T-helper 17 cell (primary cell): ENCODE results near the gene POP5. TPM values are rescaled to one million over a fixed set of nuclear protein-coding genes. Genes with fewer than 3 reads are reported as not detected.
A peak's percentile ranks its signal among the peaks of the same experiment; 100 is the strongest.

Experiments
- ATAC-seq: fragments of 150-1000 bp; cut with Tn5 transposase; 2 replicates; pipeline ENCODE4 v1.10.0; 2021; ENCODE audit warnings: mild to moderate bottlenecking, moderate library complexity
- DNase-seq, 3 donors: peaks; one replicate each; pipeline versions ENCODE4 v3.0.0 to v3.0.0-alpha.2; 2020 to 2021
- H3K9me3 ChIP-seq: one replicate; pipeline ENCODE4 v1.7.0; 2013; ENCODE audit warnings: low read length, mild to moderate bottlenecking; ENCODE audit not compliant: control insufficient read depth, poor library complexity, severe bottlenecking
- H3K27ac Mint-ChIP-seq: one replicate; pipeline ENCODE4 v1.8.0; 2022; ENCODE audit warnings: mild to moderate bottlenecking, moderate library complexity, mixed read lengths
- H3K27me3 Mint-ChIP-seq: one replicate; pipeline ENCODE4 v1.8.0; 2022; ENCODE audit warnings: mixed read lengths
- H3K36me3 Mint-ChIP-seq: one replicate; pipeline ENCODE4 v1.8.0; 2022; ENCODE audit warnings: low read depth, mixed read lengths
- H3K4me1 Mint-ChIP-seq: one replicate; pipeline ENCODE4 v1.8.0; 2022; ENCODE audit warnings: mild to moderate bottlenecking, mixed read lengths
- H3K4me3 Mint-ChIP-seq: one replicate; pipeline ENCODE4 v1.8.0; 2022; ENCODE audit warnings: mild to moderate bottlenecking, moderate library complexity, mixed read lengths
- total RNA-seq, 4 donors: library from RNA in 2 of 4; stranded (reverse) in 2 of 4; gene quantifications; one replicate each; pipeline ENCODE4 v1.2.3 and lab custom pipeline; 2022 to 2026

The POP5 gene
- total RNA-seq, 2 donors from 2014 or later = 26.8 to 28.7 TPM

DNA sequence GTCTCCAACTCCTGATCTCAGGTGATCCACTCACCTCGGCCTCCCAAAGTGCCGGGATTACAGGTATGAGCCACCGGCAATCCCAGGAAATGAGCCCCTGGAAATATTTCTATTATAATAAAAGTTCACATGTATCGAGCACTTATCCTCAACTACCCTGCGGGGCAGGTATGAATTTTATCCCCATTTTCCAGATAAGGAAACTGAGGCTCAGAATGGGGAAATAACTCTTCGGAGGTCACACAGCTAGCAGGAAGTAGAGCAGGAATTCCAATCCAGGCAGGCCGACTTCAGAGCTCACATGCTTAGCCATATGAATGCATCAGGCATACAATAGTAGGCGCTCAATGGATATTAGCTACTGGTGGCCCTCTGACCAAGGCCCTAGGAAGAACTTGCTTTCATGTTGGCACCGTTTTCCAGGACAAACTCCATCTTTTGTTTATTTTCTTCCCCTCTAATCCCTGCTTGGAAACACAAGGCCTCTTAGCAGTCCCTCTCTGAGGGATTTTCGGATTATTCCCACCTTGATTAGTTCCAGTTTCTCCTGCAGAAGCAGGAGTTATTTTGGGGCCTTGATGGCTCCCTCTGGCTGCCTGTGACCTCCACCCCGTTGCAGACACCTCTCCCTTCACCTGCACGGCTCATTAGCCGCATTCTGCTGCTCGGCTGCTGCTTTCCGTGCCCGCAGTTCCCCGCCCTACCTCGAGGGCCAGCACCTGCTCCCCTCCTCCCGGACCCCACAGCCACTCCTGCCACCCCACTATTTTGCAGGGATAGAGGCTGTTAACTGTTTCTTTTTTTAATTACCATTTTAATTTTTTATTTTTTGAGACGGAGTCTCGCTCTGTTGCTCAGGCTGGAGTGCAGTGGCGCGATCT is 18.7 kb upstream of the POP5 start:
- no peak for ATAC-seq
- Mint-ChIP-seq H3K27ac (no peak overlapping the region), H3K4me3 (no peak overlapping the region), H3K36me3 (peaks cover 2% of the 10 kb centered on the region), H3K27me3 (peaks cover 45% of the 10 kb centered on the region), H3K4me1 (peaks cover 2% of the 10 kb centered on the region)
- no peaks in the 10 kb centered on the region for H3K9me3 ChIP-seq
- DNase-seq = no peak

DNA sequence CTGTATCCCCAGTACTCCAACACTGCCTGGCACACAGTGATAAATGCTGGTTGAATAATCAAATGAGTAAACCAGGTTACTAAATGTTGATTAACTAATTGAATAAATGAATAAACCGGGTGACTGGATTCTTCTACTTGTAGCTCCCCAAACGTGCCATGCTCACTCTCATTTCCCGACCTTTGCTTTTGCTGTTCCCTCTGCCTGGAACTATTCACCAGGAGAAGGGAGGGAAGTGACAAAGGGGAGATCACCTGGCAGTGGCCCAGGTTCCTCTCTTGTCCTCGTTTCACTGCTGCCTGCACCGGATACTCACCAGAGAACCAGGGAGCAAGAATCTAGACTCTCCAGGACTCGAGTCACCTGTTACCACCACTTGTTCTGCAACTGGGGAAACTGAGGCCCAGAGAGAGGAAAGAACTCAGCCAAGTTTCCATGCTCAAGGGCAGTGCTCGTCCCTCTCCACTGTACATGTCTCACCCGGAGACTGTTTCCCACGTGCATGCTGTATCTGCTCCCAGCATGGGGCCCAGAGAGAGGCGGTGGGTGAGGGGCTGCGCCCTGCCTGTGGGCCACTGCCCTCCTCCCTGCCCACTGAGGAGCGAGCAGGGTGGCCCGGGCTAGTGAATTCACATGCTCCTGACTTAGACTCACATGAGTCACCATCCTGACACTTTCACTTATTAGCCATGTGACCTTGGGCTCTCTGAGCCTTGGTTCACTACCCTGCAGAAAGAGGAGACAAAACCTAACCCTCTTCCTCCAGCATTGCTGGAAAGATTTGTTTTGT is 17.7 kb upstream of the POP5 start:
- peaks cover 2% of the 10 kb centered on the region for H3K4me1 Mint-ChIP-seq
- no peak overlapping the region for H3K4me3 Mint-ChIP-seq
- H3K27ac Mint-ChIP-seq = no peak overlapping the region
- ATAC-seq (peak; percentile 27), DNase-seq (no peak)
- peaks cover 45% of the 10 kb centered on the region for H3K27me3 Mint-ChIP-seq
- peaks cover 2% of the 10 kb centered on the region for H3K36me3 Mint-ChIP-seq
- H3K9me3 ChIP-seq = no peaks in the 10 kb centered on the region

DNA sequence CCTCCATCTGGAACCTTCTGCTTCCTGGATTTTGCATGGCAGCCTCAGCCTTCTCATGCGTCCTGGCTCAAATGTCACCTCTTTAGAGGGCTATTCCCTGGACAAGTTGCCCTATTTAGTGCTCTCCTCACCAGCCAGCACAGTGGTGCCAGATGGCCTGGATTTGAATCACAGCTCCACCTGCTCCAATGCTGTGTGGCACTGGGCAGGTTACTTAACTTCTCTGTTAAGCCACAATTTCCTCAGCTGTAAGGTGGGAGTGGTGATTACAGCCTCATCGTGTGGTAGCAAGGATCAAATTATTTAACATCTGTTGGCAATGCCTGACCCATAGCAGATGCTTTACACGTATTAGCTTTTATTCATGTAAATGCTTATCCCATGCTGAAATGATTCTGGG is 16.7 kb upstream of the POP5 start:
- H3K27me3 Mint-ChIP-seq = peaks cover 45% of the 10 kb centered on the region
- H3K4me3 Mint-ChIP-seq = no peak overlapping the region
- H3K27ac Mint-ChIP-seq = no peak overlapping the region
- peaks cover 2% of the 10 kb centered on the region for H3K36me3 Mint-ChIP-seq
- H3K4me1 Mint-ChIP-seq = peaks cover 2% of the 10 kb centered on the region
- DNase-seq (no peak), ATAC-seq (no peak)
- no peaks in the 10 kb centered on the region for H3K9me3 ChIP-seq

DNA sequence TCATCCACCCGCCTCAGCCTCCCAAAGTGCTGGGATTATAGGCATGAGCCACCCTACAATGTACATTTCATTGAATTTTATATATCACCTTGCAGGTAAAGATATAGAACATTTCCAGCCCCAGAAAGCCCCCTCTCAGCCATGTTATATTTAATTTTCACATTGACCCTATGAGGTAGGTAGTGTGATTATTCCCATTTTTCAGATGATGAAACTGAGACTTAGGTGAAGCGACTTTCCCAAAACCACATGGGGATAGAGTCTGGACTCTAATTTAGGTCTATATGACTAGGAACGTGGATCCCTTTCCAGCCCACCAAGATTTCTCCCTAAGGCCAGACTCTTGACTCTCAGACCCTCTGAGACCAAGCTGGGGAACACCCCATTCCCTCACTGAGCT is 15.7 kb upstream of the POP5 start:
- no peak overlapping the region for H3K27ac Mint-ChIP-seq
- H3K36me3 Mint-ChIP-seq = peaks cover 2% of the 10 kb centered on the region
- ATAC-seq (no peak), DNase-seq (no peak)
- no peaks in the 10 kb centered on the region for H3K9me3 ChIP-seq
- H3K4me1 Mint-ChIP-seq = peaks cover 2% of the 10 kb centered on the region
- no peak overlapping the region for H3K4me3 Mint-ChIP-seq
- peaks cover 35% of the 10 kb centered on the region for H3K27me3 Mint-ChIP-seq

DNA sequence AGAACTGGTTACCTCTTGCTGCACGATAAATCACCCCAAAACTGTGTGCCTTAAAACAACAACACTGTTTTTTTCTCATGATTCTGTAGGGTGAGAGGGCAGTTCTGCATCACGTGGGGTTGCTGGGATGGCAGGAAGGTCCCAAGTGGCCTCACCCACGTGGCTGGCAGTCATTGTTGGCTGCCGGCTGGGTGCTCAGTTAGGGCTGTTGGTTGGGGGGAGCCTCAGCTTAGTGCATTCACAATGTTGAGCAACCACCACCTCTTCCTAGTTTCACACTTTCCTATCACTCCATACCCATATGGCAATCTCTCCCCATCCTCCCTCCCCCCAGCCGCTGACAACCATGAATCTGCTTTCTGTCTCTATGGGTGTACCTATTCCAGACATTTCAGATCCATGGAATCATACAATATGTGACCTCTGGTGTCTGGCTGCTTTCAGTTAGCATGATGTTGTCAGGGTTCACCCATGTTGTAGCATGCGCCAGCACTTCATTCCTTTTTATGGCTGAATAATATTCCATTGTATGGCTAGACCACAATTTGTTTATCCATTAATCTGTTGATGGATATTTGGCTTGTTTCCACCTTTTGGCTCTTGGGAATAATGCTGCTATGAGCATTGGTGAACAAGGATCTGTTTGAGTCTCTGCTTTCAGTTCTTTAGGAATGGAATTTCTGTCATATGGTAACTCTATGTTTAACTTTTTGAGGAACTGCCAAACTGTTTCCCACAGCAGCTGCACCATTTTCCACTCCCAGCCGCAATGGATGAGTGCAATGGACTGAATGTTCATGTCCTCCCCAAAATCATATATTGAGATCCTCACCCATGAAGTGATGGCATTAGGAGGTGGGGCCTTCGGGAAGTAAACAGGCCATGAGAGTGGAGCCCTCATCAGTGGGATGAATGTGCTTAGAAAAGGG is 11.2 kb upstream of the POP5 start:
- DNase-seq = no peak
- Mint-ChIP-seq H3K4me3 (no peak overlapping the region), H3K36me3 (no peaks in the 10 kb centered on the region), H3K4me1 (no peaks in the 10 kb centered on the region), H3K27me3 (peaks cover 5% of the 10 kb centered on the region), H3K27ac (no peak overlapping the region)
- no peak for ATAC-seq
- H3K9me3 ChIP-seq = no peaks in the 10 kb centered on the region

DNA sequence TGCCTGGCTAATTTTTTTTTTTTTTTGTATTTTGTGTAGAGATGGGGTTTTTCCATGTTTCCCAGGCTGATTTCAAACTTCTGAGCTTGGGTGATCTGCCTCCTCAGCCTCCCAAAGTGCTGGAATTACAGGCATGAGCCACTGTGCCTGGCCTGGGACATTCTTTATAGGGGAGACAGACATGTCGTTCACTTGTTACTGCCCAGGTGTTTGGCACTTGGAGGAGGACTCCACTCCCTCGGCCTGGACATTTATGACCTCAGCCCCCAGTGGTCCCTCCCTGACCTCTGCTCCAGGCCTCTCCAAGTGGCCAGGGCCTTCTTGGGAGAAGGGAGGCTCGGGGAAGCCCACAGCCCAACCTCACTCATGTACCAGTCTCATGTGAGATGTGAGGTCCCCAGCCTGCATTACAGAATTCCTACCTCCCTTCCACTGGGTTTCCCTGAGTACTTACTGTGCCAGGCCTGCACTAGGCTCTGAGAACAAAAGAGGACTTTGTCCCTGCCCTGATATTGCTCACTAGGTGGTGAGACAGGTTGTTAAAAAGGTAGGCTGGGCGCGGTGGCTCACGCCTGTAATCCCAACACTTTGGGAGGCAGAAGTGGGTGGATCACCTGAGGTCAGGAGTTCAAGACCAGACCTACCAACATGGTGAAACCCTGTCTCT is 9.7 kb upstream of the POP5 start:
- Mint-ChIP-seq H3K4me1 (no peaks in the 10 kb centered on the region), H3K27me3 (peaks cover 6% of the 10 kb centered on the region), H3K4me3 (no peak overlapping the region), H3K27ac (no peak overlapping the region), H3K36me3 (no peaks in the 10 kb centered on the region)
- no peaks in the 10 kb centered on the region for H3K9me3 ChIP-seq
- DNase-seq (no peak), ATAC-seq (no peak)

DNA sequence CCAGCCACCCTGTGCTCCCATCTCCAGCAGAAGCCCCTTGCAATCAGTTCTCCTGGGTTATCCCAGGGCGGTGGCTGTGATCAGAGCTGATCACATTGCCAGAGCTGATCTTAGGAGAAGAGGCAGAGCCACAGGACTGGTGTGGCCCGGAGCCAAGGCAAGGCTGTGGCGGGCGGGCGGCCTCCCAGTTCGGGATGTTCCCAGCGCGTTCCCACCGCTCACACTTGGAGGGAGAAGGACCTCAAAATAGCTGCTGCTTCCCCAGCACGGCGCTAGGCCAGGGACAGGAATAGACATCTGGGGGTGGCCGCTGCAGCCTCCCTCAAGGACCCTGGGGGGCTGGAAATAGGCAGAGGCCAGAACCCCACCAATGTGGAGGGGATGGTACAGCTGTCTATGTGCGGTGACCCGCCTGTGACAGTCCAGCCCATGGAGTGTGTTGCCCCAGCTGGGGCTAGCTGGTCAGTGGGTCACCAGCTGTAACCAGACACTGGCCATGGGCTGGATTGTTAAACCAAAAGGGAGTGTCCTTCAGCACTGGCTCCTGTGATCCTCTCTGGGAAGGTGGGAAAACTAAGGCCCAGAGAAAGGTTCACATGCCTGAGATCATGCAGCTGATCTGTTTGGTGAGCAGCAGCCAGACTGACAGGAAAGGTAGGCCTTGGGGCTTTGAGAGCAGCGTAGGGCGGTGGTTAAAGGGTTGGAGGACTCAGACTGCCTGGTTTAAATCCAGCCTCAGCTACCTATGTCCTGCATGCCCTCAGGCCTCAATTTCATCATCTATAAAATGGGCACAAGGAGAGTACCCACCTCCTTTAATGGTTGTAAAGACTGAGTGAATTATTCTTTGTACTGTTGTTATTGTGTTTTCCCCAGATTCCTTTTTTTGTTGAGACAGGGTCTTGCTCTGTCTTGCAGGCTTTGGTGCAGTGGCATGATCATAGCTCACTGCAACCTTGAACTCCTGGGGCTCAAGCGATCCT is 8.0 kb upstream of the POP5 start:
- peaks cover 6% of the 10 kb centered on the region for H3K27me3 Mint-ChIP-seq
- no peak overlapping the region for H3K27ac Mint-ChIP-seq
- H3K36me3 Mint-ChIP-seq = no peaks in the 10 kb centered on the region
- H3K9me3 ChIP-seq = no peaks in the 10 kb centered on the region
- no peak for ATAC-seq
- DNase-seq = no peak
- no peak overlapping the region for H3K4me3 Mint-ChIP-seq
- H3K4me1 Mint-ChIP-seq = peaks cover 2% of the 10 kb centered on the region

DNA sequence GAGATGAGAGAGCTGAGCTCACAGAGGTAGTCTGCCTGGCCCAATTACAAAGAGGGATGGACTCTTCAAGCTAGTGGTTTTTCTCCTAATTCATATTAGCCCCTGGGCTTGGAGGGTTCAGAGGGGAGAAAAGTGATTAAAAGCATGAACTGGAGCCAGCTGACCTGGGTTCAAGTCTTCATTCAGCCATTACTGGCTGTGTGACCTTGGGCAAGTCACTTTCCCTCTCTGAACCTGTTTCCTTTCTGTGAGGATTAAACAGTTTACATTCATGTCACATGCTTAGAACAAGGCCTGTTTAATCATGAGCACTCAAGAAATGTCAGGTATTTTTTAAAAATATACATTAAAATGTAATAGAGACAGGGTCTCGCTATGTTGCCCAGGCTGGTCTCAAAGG is 7.2 kb upstream of the POP5 start:
- Mint-ChIP-seq H3K27me3 (peaks cover 10% of the 10 kb centered on the region), H3K36me3 (no peaks in the 10 kb centered on the region)

DNA sequence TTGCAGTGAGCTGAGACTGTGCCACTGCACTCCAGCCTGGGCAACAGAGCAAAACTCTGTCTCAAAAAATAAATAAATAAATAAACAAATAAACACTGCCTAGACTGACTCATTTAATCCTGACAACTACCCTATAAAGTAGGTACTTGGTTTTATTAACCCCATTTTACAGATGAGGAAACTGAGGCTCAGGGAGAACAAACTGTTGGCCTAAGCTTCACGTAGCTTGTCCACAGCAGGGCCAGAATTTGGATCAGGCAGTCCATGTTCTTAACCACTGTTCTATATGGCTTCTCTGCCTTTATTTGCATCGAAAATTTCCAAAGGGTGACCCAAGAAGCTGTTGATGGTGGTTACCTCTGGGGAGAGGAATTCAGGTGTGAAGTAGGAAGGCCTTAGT is 5.7 kb upstream of the POP5 start:
- no peak overlapping the region for H3K4me3 Mint-ChIP-seq
- DNase-seq = no peak
- H3K4me1 Mint-ChIP-seq = peaks cover 14% of the 10 kb centered on the region

More for the DNA sequence above, 7.2 kb upstream of the POP5 start:
- DNase-seq (no peak), ATAC-seq (no peak)
- Mint-ChIP-seq H3K4me1 (peaks cover 8% of the 10 kb centered on the region), H3K27ac (no peak overlapping the region), H3K4me3 (no peak overlapping the region)
- H3K9me3 ChIP-seq = no peaks in the 10 kb centered on the region

DNA sequence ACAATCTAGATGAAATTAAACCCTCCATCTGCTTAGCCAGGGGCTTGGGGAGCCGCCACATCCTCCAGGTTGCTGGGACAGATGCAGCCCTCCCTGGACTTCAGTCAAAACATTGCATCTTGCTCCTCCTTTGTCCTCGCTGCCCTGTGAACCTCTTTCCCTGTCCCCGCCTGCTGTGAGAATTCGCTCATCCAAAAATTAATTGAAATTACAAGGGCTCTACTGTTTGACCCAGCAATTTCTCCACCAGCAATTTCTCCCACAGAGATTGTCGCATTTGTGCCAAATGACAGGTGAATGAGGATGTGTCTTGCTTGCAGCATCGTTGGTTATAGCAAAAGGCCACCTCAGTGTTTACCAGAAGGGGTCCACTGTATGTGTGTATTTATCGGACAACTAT is 5.0 kb upstream of the POP5 start:
- peak overlapping the region; percentile 31 for H3K4me3 Mint-ChIP-seq
- peak overlapping the region; percentile 81 for H3K27ac Mint-ChIP-seq
- H3K9me3 ChIP-seq = no peaks in the 10 kb centered on the region
- DNase-seq = no peak
- ATAC-seq = no peak
- H3K36me3 Mint-ChIP-seq = no peaks in the 10 kb centered on the region
- H3K4me1 Mint-ChIP-seq = peaks cover 21% of the 10 kb centered on the region
- peaks cover 14% of the 10 kb centered on the region for H3K27me3 Mint-ChIP-seq

More for the DNA sequence above, 5.7 kb upstream of the POP5 start:
- Mint-ChIP-seq H3K27me3 (peaks cover 14% of the 10 kb centered on the region), H3K36me3 (no peaks in the 10 kb centered on the region), H3K27ac (no peak overlapping the region)
- H3K9me3 ChIP-seq = no peaks in the 10 kb centered on the region
- no peak for ATAC-seq

DNA sequence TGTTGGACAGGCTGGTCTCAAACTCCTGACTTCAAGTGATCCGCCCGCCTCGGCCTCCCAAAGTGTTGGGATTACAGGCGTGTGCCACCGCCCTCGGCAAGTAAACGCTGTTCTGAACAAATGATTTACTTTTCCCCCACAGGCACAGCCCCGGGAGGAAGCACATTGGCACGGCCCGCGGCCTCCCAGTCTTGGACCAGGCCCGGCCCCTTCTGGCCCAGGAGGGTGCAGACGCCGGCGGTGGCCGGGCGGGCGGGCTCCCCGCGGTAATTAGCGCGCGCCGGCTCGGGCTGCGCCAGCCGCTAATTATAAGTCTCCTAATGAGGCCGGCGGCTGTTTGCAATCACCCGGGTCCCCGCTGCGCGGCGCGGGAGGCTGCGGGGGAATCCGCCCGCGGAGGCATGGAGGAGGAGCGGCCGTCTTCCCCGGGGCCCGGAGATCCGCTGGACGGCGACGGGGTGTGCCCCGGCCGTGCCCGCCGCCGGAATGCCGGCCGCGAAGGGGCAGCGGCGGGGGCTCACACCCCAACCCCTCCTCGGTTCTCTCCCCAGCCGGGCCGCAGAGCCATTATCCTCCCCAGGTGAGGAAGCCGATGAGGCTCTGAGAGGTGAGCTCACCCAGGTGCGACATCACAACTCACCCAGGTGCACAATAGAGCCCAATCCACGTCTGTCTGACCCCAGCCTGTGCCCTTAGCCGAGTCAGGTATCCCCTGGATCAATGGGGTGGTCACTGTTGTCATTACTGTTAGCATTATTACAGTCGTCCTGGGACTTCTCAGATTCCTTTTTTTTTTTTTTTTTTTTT is 3.3 kb upstream of the POP5 start:
- peaks cover 32% of the 10 kb centered on the region for H3K4me1 Mint-ChIP-seq
- no peak overlapping the region for H3K27ac Mint-ChIP-seq
- ATAC-seq = peak; percentile 35

More for the DNA sequence above, 3.3 kb upstream of the POP5 start:
- peaks cover 14% of the 10 kb centered on the region for H3K27me3 Mint-ChIP-seq
- H3K36me3 Mint-ChIP-seq = no peaks in the 10 kb centered on the region
- no peaks in the 10 kb centered on the region for H3K9me3 ChIP-seq
- peak overlapping the region; percentile 71 for H3K4me3 Mint-ChIP-seq
- DNase-seq = peak; percentile 45 to 57 (median 49)
